HG03103 (cell line): ENCODE measurements around the gene HHAT.

ENCODE experiments used
- ATAC-seq: cut with Tn5 transposase; IDR thresholded peaks from one replicate; pipeline ENCODE4 v1.9.1; 2021; ENCODE audit warnings: low read depth; ENCODE audit not compliant: unreplicated experiment

HHAT gene

GRCh38 chr1:210477328-210477924 lies 148.7 kb downstream of the HHAT start:
- ATAC-seq: no peak

GRCh38 chr1:210478820-210479219 lies 150.1 kb downstream of the HHAT start:
- ATAC-seq: no peak

GRCh38 chr1:210482491-210482890 lies 153.8 kb downstream of the HHAT start:
- ATAC-seq: no peak

- no peak for ATAC-seq
Observed at GRCh38 chr1:210482945-210483617, 154.4 kb downstream of the HHAT start.

- ATAC-seq: no peak
Observed at GRCh38 chr1:210483821-210484220, 155.1 kb downstream of the HHAT start.

GRCh38 chr1:210487021-210487420 lies 158.3 kb downstream of the HHAT start:
- no peak for ATAC-seq

GRCh38 chr1:210489491-210489890 lies 160.8 kb downstream of the HHAT start:
- ATAC-seq: no peak

- no peak for ATAC-seq
Observed at GRCh38 chr1:210490781-210491180, 162.1 kb downstream of the HHAT start.

- ATAC-seq: no peak
Observed at GRCh38 chr1:210496063-210496462, 167.4 kb downstream of the HHAT start.

GRCh38 chr1:210499956-210500355 lies 171.3 kb downstream of the HHAT start:
- ATAC-seq: no peak

- no peak for ATAC-seq
Observed at GRCh38 chr1:210500831-210501230, 172.1 kb downstream of the HHAT start.

- ATAC-seq: no peak
Observed at GRCh38 chr1:210504286-210504685, 175.6 kb downstream of the HHAT start.

- no peak for ATAC-seq
Observed at GRCh38 chr1:210505601-210506496, 177.1 kb downstream of the HHAT start.

GRCh38 chr1:210506689-210507088 lies 178.0 kb downstream of the HHAT start:
- no peak for ATAC-seq

GRCh38 chr1:210516092-210516656 lies 187.5 kb downstream of the HHAT start:
- ATAC-seq: no peak

- ATAC-seq: no peak
Observed at GRCh38 chr1:210516697-210517459, 188.2 kb downstream of the HHAT start.

GRCh38 chr1:210523830-210524229 lies 195.1 kb downstream of the HHAT start:
- no peak for ATAC-seq

GRCh38 chr1:210525716-210526454 lies 197.2 kb downstream of the HHAT start:
- ATAC-seq: no peak

GRCh38 chr1:210527091-210527490 lies 198.4 kb downstream of the HHAT start:
- ATAC-seq: no peak
